Measurements from ENCODE around the gene CELF2. TPM values are rescaled to one million over a fixed set of nuclear protein-coding genes. Genes with fewer than 3 reads are reported as not detected.

The CELF2 gene
- total and polyA plus RNA-seq, 9 of the 15 experiments (the other 6 are each of a cell fraction or from before 2014, with no cell fraction given), result 4.0 to 20.3 (median 11.1) TPM

GRCh38 chr10:11164803-11165590, 147.3 kb downstream of the CELF2 start (continued):
- TF ChIP-seq ARID3A (IDR thresholded peaks at IDR 0.05; ENCODE audit: borderline replicate concordance, low read depth, low read length) (no peak), ZNF583 (CRISPR knock-in tag; IDR thresholded peaks at IDR 0.05) (no peak), VEZF1 (CRISPR knock-in tag; IDR thresholded peaks at IDR 0.05) (peak; percentile 61), EWSR1 (IDR thresholded peaks at IDR 0.05; ENCODE audit: borderline replicate concordance, low read depth, partially characterized antibody) (no peak), MYC (IDR thresholded peaks at IDR 0.05; ENCODE audit: low read depth, low read length) (no peak), MYC (CRISPR knock-in tag; IDR thresholded peaks at IDR 0.05; ENCODE audit: borderline replicate concordance, low read depth) (no peak), PCBP1 (IDR thresholded peaks at IDR 0.05; ENCODE audit: low read depth, low read length, poor library complexity, severe bottlenecking) (no peak), YY1 (IDR thresholded peaks at IDR 0.05; ENCODE audit: borderline replicate concordance in 1 of 3, control insufficient read depth in 1 of 3, extremely low read depth in 1 of 3, insufficient read depth in 3 of 3, insufficient read length in 1 of 3, insufficient replicate concordance in 2 of 3, low read depth in 1 of 3, low read length in 2 of 3) (peak in 2 of 3 experiments; percentile 56 to 78), CBX1 (IDR thresholded peaks at IDR 0.05; ENCODE audit: low read depth) (no peak), SPI1 (IDR thresholded peaks at IDR 0.05; ENCODE audit: borderline replicate concordance, low read depth, low read length) (peak; percentile 43; the same call in 1 of the 2 replicates), JUND (IDR thresholded peaks at IDR 0.05; ENCODE audit: borderline replicate concordance, low read depth, low read length) (0 out of 2 replicates have a peak, but pooled peaks have one; percentile 8), JUND (tag; IDR thresholded peaks at IDR 0.05; ENCODE audit: borderline replicate concordance, low read depth, low read length) (no peak), NFE2L1 (tag; IDR thresholded peaks at IDR 0.05; ENCODE audit: borderline replicate concordance, low read depth) (no peak), KAT2B (IDR thresholded peaks at IDR 0.05; ENCODE audit: low read depth, low read length) (no peak), TSHZ1 (CRISPR knock-in tag; IDR thresholded peaks at IDR 0.05) (no peak)
- TF ChIP-seq, protein P1, sequence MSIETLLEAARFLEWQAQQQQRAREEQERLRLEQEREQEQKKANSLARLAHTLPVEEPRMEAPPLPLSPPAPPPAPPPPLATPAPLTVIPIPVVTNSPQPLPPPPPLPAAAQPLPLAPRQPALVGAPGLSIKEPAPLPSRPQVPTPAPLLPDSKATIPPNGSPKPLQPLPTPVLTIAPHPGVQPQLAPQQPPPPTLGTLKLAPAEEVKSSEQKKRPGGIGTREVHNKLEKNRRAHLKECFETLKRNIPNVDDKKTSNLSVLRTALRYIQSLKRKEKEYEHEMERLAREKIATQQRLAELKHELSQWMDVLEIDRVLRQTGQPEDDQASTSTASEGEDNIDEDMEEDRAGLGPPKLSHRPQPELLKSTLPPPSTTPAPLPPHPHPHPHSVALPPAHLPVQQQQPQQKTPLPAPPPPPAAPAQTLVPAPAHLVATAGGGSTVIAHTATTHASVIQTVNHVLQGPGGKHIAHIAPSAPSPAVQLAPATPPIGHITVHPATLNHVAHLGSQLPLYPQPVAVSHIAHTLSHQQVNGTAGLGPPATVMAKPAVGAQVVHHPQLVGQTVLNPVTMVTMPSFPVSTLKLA (conservative IDR thresholded peaks at IDR 0.05), result peak in 1 of 2 experiments; percentile 32; a peak in 2 of 4 replicates

Data from K562 (cell line).